GM18951 (cell line): ENCODE measurements around the gene MAMSTR.

ENCODE experiments used
- POLR2A ChIP-seq: IDR thresholded peaks from 4 replicates; pipeline ENCODE4 v1.6.1; 2011; ENCODE audit warnings: mild to moderate bottlenecking; ENCODE audit not compliant: insufficient read length, insufficient read depth; ENCODE audit errors: extremely low read depth
- in situ Hi-C: fragments of 300-500 bp; cut with MboI; formaldehyde crosslinking; loops from one replicate; pipeline ENCODE4 v1.12.0; 2022; ENCODE audit warnings: low sequenced_read_pairs, mixed read lengths, inconsistent platforms; ENCODE audit not compliant: unreplicated experiment

MAMSTR gene

DNA sequence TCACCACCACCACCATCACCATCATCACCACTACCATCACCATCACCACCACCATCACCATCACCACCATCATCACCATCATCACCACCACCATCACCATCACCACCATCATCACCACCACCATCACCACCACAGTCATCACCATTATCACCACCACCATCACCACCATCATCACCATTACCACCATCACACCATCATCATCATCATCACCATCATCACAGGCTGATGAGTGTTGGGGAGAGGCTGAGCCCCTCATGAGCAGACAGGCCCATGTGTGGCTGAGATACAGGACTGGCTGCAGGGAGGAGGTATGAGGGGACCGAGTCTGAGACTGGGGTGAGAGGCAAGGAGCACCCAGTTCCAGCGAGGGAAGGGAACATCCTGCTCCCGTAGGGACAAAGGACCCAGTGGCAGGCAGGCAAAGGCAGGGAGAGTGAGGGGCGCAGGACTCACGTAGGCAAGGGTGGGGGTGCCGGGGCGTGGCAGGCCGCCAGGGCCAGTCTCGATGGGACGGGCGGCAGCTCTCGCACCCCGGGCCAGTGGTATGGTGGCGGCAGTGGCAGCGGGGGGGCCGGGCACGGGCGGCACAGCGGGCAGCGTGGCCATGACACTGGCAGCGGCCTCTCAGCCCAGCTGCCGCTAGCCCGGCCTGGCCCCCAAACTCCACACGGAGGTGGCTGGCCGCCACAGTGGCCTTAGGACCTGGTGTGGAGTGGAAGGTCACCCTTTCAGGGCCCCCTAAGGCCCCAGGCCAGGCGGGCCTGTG lies 49.4 kb downstream of the MAMSTR start:
- no peak for TF ChIP-seq POLR2A
- in situ Hi-C loops: no loop called here

DNA sequence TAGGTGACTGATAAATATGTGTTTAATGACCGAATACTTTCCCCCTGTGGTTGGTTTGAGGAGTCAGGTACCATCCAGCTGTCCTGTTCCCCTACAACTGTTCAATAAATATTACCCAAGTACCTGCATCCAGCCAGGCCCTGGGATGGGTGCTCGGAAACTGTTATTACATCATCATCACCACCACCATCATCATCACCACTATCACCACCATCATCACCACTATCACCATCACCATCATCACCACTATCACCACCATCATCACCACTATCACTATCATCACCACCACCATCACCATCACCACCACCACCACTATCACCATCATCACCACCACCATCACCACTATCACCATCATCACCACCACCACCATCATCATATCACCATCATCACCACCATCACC lies 50.8 kb downstream of the MAMSTR start:
- in situ Hi-C loops: no loop called here
- TF ChIP-seq POLR2A: no peak

DNA sequence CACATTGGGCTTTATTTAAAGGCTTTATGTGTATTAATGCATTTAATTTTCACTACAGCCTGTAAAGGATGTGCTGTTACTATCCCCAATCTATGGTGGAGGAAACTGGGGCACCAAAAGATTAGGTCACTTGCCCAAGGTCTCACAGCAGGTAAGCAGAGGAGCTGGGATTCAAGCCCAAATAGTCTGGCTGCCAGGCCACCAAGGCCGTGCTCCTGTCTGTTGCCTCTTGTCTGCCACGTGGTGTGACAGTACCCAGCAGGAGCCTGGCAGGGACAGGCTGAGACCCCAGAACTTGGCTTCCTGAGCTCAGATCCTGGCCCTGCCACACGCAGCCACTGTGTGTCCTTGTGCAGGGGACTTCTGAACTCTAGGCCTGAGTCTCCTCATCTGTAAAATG lies 51.2 kb downstream of the MAMSTR start:
- in situ Hi-C loops: no loop called here
- TF ChIP-seq POLR2A: no peak

- in situ Hi-C loops: no loop called here
- TF ChIP-seq POLR2A: no peak
Observed at GRCh38 chr19:48665786-48666185, 53.7 kb downstream of the MAMSTR start.

DNA sequence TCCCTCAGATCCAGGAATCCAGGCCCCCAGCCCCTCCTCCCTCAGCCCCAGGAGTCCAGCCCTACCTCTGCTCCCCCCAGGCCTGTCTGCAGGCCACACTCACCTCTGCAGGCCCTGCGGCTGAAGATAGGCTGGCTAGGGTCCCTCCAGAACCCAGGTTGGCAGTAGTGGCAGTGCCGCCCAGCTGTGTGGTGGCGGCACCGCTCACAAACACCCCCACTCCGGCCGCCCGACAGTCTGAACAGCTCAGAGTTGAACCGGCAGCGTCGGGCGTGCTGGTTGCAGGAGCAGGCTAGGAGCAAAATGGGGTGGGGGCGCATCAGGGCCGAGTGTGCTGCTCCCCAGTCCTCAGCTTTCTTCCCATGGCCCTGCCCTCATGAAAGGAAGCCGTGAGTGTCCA lies 55.0 kb downstream of the MAMSTR start:
- in situ Hi-C loops: no loop called here

DNA sequence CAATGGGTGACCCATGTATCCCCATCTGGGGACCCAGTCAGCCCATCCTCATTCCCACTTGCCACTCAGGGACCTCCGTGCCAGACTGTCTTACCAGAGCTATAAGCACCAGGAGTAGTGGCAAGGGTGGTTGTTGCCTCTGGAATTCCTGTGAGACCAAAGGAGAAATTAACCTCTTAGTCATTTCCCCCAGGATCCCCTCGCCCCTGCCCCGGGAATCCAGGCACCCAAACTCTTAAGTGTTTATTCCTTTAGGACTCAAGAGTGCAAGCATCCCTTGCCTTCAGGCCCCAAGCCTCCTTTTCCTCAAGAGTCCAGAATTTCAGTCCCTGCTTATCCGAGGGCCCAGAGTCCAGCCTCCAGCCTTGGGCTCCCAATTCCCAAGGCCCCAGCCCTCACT lies 55.9 kb downstream of the MAMSTR start:
- in situ Hi-C loops: no loop called here
- no peak for TF ChIP-seq POLR2A

More for the DNA sequence above, 55.0 kb downstream of the MAMSTR start:
- TF ChIP-seq POLR2A: no peak
